ENCODE data around the gene ERBB4.

Gene ERBB4

GRCh38 chr2:211447548-211447947 is 1091.1 kb downstream of the ERBB4 start:
- no peak for DNase-seq

- DNase-seq: peak; percentile 34
Observed at GRCh38 chr2:211440107-211440506, 1098.5 kb downstream of the ERBB4 start.

GRCh38 chr2:211439011-211439410 is 1099.6 kb downstream of the ERBB4 start:
- no peak for DNase-seq

- DNase-seq: no peak
Observed at GRCh38 chr2:211437396-211437795, 1101.2 kb downstream of the ERBB4 start.

GRCh38 chr2:211436182-211436581 is 1102.4 kb downstream of the ERBB4 start:
- DNase-seq: no peak

GRCh38 chr2:211435331-211435730 is 1103.3 kb downstream of the ERBB4 start:
- DNase-seq: peak; percentile 69

GRCh38 chr2:211434773-211435172 is 1103.8 kb downstream of the ERBB4 start:
- no peak for DNase-seq

GRCh38 chr2:211429256-211429920 is 1109.2 kb downstream of the ERBB4 start:
- no peak for DNase-seq

- no peak for DNase-seq
Observed at GRCh38 chr2:211426240-211426639, 1112.4 kb downstream of the ERBB4 start.

GRCh38 chr2:211423018-211423417 is 1115.6 kb downstream of the ERBB4 start:
- no peak for DNase-seq

- no peak for DNase-seq
Observed at GRCh38 chr2:211417544-211417943, 1121.1 kb downstream of the ERBB4 start.

- DNase-seq: no peak
Observed at GRCh38 chr2:211416373-211416772, 1122.2 kb downstream of the ERBB4 start.

GRCh38 chr2:211413746-211414145 is 1124.9 kb downstream of the ERBB4 start:
- DNase-seq: no peak

- DNase-seq: peak; percentile 41
Observed at GRCh38 chr2:211408483-211408891, 1130.1 kb downstream of the ERBB4 start.

- DNase-seq: no peak
Observed at GRCh38 chr2:211407076-211407475, 1131.5 kb downstream of the ERBB4 start.

- DNase-seq: no peak
Observed at GRCh38 chr2:211405036-211405435, 1133.6 kb downstream of the ERBB4 start.

- no peak for DNase-seq
Observed at GRCh38 chr2:211404098-211404497, 1134.5 kb downstream of the ERBB4 start.

- no peak for DNase-seq
Observed at GRCh38 chr2:211401328-211401727, 1137.3 kb downstream of the ERBB4 start.

GRCh38 chr2:211397764-211398163 is 1140.8 kb downstream of the ERBB4 start:
- no peak for DNase-seq

GRCh38 chr2:211396815-211397214 is 1141.8 kb downstream of the ERBB4 start:
- peak; percentile 27 for DNase-seq

- peak; percentile 85 for DNase-seq
Observed at GRCh38 chr2:211391189-211391567, 1147.4 kb downstream of the ERBB4 start.

- DNase-seq: peak; percentile 64
Observed at GRCh38 chr2:211390536-211391188, 1147.9 kb downstream of the ERBB4 start.

GRCh38 chr2:211387734-211388133 is 1150.9 kb downstream of the ERBB4 start:
- DNase-seq: no peak

GRCh38 chr2:211380041-211380440 is 1158.6 kb downstream of the ERBB4 start:
- DNase-seq: no peak

- DNase-seq: no peak
Observed at GRCh38 chr2:211376410-211376809, 1162.2 kb downstream of the ERBB4 start.
